Fibroblast of lung (primary cell): ENCODE results near the gene ANKS1A. TPM values are rescaled to one million over a fixed set of nuclear protein-coding genes. Genes with fewer than 3 reads are reported as not detected.
A peak's percentile ranks its signal among the peaks of the same experiment; 100 is the strongest.

Experiments
- DNase-seq, 2 donors: peaks; one replicate each; pipeline versions ENCODE4 v3.0.0 to v3.0.0-alpha.2; 2010; ENCODE audit warnings: low read depth in 2 of 2
- H2AFZ ChIP-seq: 2 replicates; pipeline ENCODE4 v1.5.1; 2012; ENCODE audit warnings: low read length, control low read depth, inconsistent platforms
- H3K27ac ChIP-seq: 2 replicates; pipeline ENCODE4 v1.5.1; 2011; ENCODE audit warnings: low read length, control low read depth; ENCODE audit not compliant: insufficient read depth
- H3K27me3 ChIP-seq: 2 replicates; pipeline ENCODE4 v1.5.1; 2011; ENCODE audit warnings: mild to moderate bottlenecking, low read length; ENCODE audit not compliant: control insufficient read depth, insufficient read depth
- H3K36me3 ChIP-seq: 2 replicates; pipeline ENCODE4 v1.5.1; 2011; ENCODE audit warnings: low read length; ENCODE audit not compliant: control insufficient read depth, insufficient read depth
- H3K4me1 ChIP-seq: 2 replicates; pipeline ENCODE4 v1.5.1; 2011; ENCODE audit warnings: low read length; ENCODE audit not compliant: control insufficient read depth, insufficient read depth; ENCODE audit errors: extremely low read depth
- H3K4me2 ChIP-seq: 2 replicates; pipeline ENCODE4 v1.5.1; 2011; ENCODE audit warnings: low read length, control low read depth; ENCODE audit not compliant: insufficient read depth; ENCODE audit errors: extremely low read depth
- H3K4me3 ChIP-seq, 4 experiments: fragments of 200-600 bp in 1 of 4; sonication (generic) in 1 of 4; replicated peaks in 1 of 4; 2 replicates each; pipeline ENCODE4 v1.5.1; 2011 to 2016; ENCODE audit warnings: low read length in 4 of 4, low read depth in 3 of 4, mild to moderate bottlenecking in 3 of 4, control low read depth in 2 of 4, inconsistent platforms in 1 of 4, mixed read lengths in 1 of 4; ENCODE audit not compliant: insufficient read depth in 1 of 4; ENCODE audit errors: control extremely low read depth in 1 of 4
- H3K79me2 ChIP-seq: 2 replicates; pipeline ENCODE4 v1.5.1; 2012; ENCODE audit warnings: mild to moderate bottlenecking, low read length, inconsistent platforms; ENCODE audit not compliant: control insufficient read depth, insufficient read depth
- H3K9ac ChIP-seq: 2 replicates; pipeline ENCODE4 v1.5.1; 2011; ENCODE audit warnings: mild to moderate bottlenecking, low read length, control low read depth; ENCODE audit not compliant: insufficient read depth
- H3K9me3 ChIP-seq: 2 replicates; pipeline ENCODE4 v1.5.1; 2012; ENCODE audit warnings: low read depth, low read length; ENCODE audit not compliant: control insufficient read depth, insufficient read depth
- H4K20me1 ChIP-seq: 2 replicates; pipeline ENCODE4 v1.5.1; 2011; ENCODE audit warnings: low read length; ENCODE audit not compliant: control insufficient read depth, insufficient read depth; ENCODE audit errors: extremely low read depth
- CTCF ChIP-seq, 2 donors: IDR thresholded peaks in 1 of 2; conservative IDR thresholded peaks in 1 of 2; 1 replicate in 1 of 2; 2 replicates in 1 of 2; pipeline ENCODE4 v1.5.1; 2011 to 2012; ENCODE audit warnings: low read length in 2 of 2, control low read depth in 1 of 2, inconsistent platforms in 1 of 2, low read depth in 1 of 2, mild to moderate bottlenecking in 1 of 2
- EZH2 ChIP-seq: IDR thresholded peaks from 2 replicates; pipeline ENCODE4 v1.5.1; 2012; ENCODE audit warnings: low read length, control low read depth, mild to moderate bottlenecking; ENCODE audit errors: missing control alignments
- polyA plus RNA-seq, 2 donors: library from polyadenylated mRNA; depleted of rRNA in 1 of 2; stranded (reverse) in 1 of 2; unstranded in 1 of 2; fragments of >200 nt; gene quantifications; 2 replicates each; pipeline ENCODE4 v1.2.1, GENCODE V29; 2011 to 2012; ENCODE audit warnings: missing spikeins in 1 of 2
- total RNA-seq: library from RNA; depleted of rRNA; stranded (reverse); fragments of >200 nt; gene quantifications from 2 replicates; pipeline ENCODE4 v1.2.1, GENCODE V29; 2014

ANKS1A gene
- total and polyA plus RNA-seq, 2 donors (not counting 1 experiment from before 2014, with no cell fraction given) = 3.6 to 7.8 TPM

GRCh38 chr6:34917626-34918285 lies 28.7 kb downstream of the ANKS1A start:
- H3K27me3 ChIP-seq = no peaks in the 10 kb centered on the region
- no peak overlapping the region for H2AFZ ChIP-seq
- H3K9ac ChIP-seq = no peak overlapping the region
- no peak overlapping the region for H3K4me2 ChIP-seq
- H3K27ac ChIP-seq = no peak overlapping the region
- no peaks in the 10 kb centered on the region for H3K79me2 ChIP-seq
- TF ChIP-seq CTCF (conservative IDR thresholded peaks at IDR 0.05 in 1 of 2, IDR thresholded peaks at IDR 0.05 in 1 of 2; ENCODE audit: low read depth in 1 of 2, low read length in 2 of 2) = no peak
- TF ChIP-seq EZH2 = no peak
- H3K4me1 ChIP-seq = no peaks in the 10 kb centered on the region
- no peak overlapping the region for H3K4me3 ChIP-seq
- no peaks in the 10 kb centered on the region for H4K20me1 ChIP-seq
- no peaks in the 10 kb centered on the region for H3K36me3 ChIP-seq
- no peaks in the 10 kb centered on the region for H3K9me3 ChIP-seq
- no peak for DNase-seq

- no peak overlapping the region for H3K27ac ChIP-seq
- H2AFZ ChIP-seq = no peak overlapping the region
- H3K79me2 ChIP-seq = no peaks in the 10 kb centered on the region
- DNase-seq = peak in 1 of 2 donors; percentile 36
- TF ChIP-seq CTCF (conservative IDR thresholded peaks at IDR 0.05 in 1 of 2, IDR thresholded peaks at IDR 0.05 in 1 of 2; ENCODE audit: low read depth in 1 of 2, low read length in 2 of 2) = no peak
- no peak for TF ChIP-seq EZH2
- H4K20me1 ChIP-seq = no peaks in the 10 kb centered on the region
- no peak overlapping the region for H3K9ac ChIP-seq
- H3K9me3 ChIP-seq = no peaks in the 10 kb centered on the region
- H3K36me3 ChIP-seq = no peaks in the 10 kb centered on the region
- H3K4me3 ChIP-seq = no peak overlapping the region
- no peak overlapping the region for H3K4me2 ChIP-seq
- no peaks in the 10 kb centered on the region for H3K27me3 ChIP-seq
- H3K4me1 ChIP-seq = no peaks in the 10 kb centered on the region
These were observed 30.6 kb downstream of the ANKS1A start for GRCh38 chr6:34919651-34920050.

GRCh38 chr6:34920097-34920496 lies 31.0 kb downstream of the ANKS1A start:
- Histone ChIP-seq H3K27me3 (no peaks in the 10 kb centered on the region), H3K79me2 (no peaks in the 10 kb centered on the region), H2AFZ (no peak overlapping the region), H3K27ac (no peak overlapping the region), H3K36me3 (no peaks in the 10 kb centered on the region), H3K4me2 (no peak overlapping the region), H4K20me1 (no peaks in the 10 kb centered on the region), H3K9ac (no peak overlapping the region), H3K9me3 (no peaks in the 10 kb centered on the region), H3K4me3 (no peak overlapping the region), H3K4me1 (no peaks in the 10 kb centered on the region)
- no peak for TF ChIP-seq EZH2
- TF ChIP-seq CTCF (conservative IDR thresholded peaks at IDR 0.05 in 1 of 2, IDR thresholded peaks at IDR 0.05 in 1 of 2; ENCODE audit: low read depth in 1 of 2, low read length in 2 of 2) = no peak
- no peak for DNase-seq
